Naive thymus-derived CD4-positive, alpha-beta T cell (primary cell): ENCODE data around the gene ATP11A. TPM values are rescaled to one million over a fixed set of nuclear protein-coding genes. Genes with fewer than 3 reads are reported as not detected.
A peak's percentile ranks its signal among the peaks of the same experiment; 100 is the strongest.
"Not testable (repeated sequence)": the region's sequence is repeated elsewhere in the genome, so short reads cannot be mapped to it uniquely, and the experiment has no call there.

ENCODE experiments used
- ATAC-seq: fragments of 150-1000 bp; cut with Tn5 transposase; 2 replicates; pipeline ENCODE4 v1.10.0; 2021; ENCODE audit warnings: mild to moderate bottlenecking, moderate library complexity
- CTCF ChIA-PET: fragments of 350-600 bp; sonication (Branson Sonifier 250); formaldehyde crosslinking; loops from one replicate; lab custom pipeline; 2021; ENCODE audit warnings: antibody characterized with exemption; lab: Charles Lee
- POLR2A ChIA-PET: fragments of 350-600 bp; sonication (Branson Sonifier 250); formaldehyde crosslinking; loops from one replicate; lab custom pipeline; 2021; ENCODE audit warnings: antibody characterized with exemption, inconsistent platforms; lab: Charles Lee
- DNase-seq, 9 donors: peaks; one replicate each; pipeline versions ENCODE4 v3.0.0 to v3.0.0-alpha.2; 2020 to 2022; ENCODE audit warnings: mixed read lengths in 1 of 9
- H3K27ac ChIP-seq: one replicate; pipeline ENCODE4 v1.7.0; 2013; ENCODE audit warnings: mild to moderate bottlenecking, low read depth, low read length, moderate library complexity
- H3K27me3 ChIP-seq, 2 donors: one replicate each; pipeline ENCODE4 v1.7.0; 2013; ENCODE audit warnings: low read length in 2 of 2, mild to moderate bottlenecking in 2 of 2, moderate library complexity in 2 of 2; ENCODE audit not compliant: control insufficient read depth in 2 of 2, insufficient read depth in 2 of 2
- H3K36me3 ChIP-seq, 3 experiments: 1 replicate in 2 of 3; 2 replicates in 1 of 3; pipeline ENCODE4 v1.7.0; 2013; ENCODE audit warnings: low read length in 3 of 3, mild to moderate bottlenecking in 3 of 3, moderate library complexity in 1 of 3; ENCODE audit not compliant: insufficient read depth in 3 of 3, control insufficient read depth in 2 of 3
- H3K4me1 ChIP-seq, 2 donors: one replicate each; pipeline ENCODE4 v1.7.0; 2013; ENCODE audit warnings: low read length in 2 of 2, mild to moderate bottlenecking in 2 of 2, moderate library complexity in 1 of 2; ENCODE audit not compliant: control insufficient read depth in 2 of 2, insufficient read depth in 2 of 2
- H3K4me3 ChIP-seq: 2 replicates; pipeline ENCODE4 v1.7.0; 2013; ENCODE audit warnings: mild to moderate bottlenecking, low read length
- H3K9me3 ChIP-seq, 3 experiments: 1 replicate in 2 of 3; 2 replicates in 1 of 3; pipeline ENCODE4 v1.7.0; 2013; ENCODE audit warnings: low read length in 3 of 3; ENCODE audit not compliant: control insufficient read depth in 2 of 3
- H3K27ac Mint-ChIP-seq, 9 donors: one replicate each; pipeline ENCODE4 v1.8.0; 2020 to 2022; ENCODE audit warnings: mixed read lengths in 9 of 9, mild to moderate bottlenecking in 8 of 9, moderate library complexity in 5 of 9, inconsistent platforms in 2 of 9
- H3K27me3 Mint-ChIP-seq, 5 donors: one replicate each; pipeline ENCODE4 v1.8.0; 2021 to 2022; ENCODE audit warnings: mixed read lengths in 5 of 5, mild to moderate bottlenecking in 1 of 5
- H3K36me3 Mint-ChIP-seq, 5 donors: one replicate each; pipeline ENCODE4 v1.8.0; 2020 to 2022; ENCODE audit warnings: mixed read lengths in 5 of 5, mild to moderate bottlenecking in 3 of 5, inconsistent platforms in 1 of 5
- H3K4me1 Mint-ChIP-seq, 7 donors: one replicate each; pipeline ENCODE4 v1.8.0; 2020 to 2022; ENCODE audit warnings: mixed read lengths in 7 of 7, mild to moderate bottlenecking in 3 of 7, inconsistent platforms in 1 of 7
- H3K4me3 Mint-ChIP-seq, 10 donors: one replicate each; pipeline ENCODE4 v1.8.0; 2020 to 2022; ENCODE audit warnings: mild to moderate bottlenecking in 10 of 10, mixed read lengths in 10 of 10, moderate library complexity in 6 of 10, inconsistent platforms in 2 of 10
- H3K9me3 Mint-ChIP-seq, 11 donors: one replicate each; pipeline ENCODE4 v1.8.0; 2020 to 2022; ENCODE audit warnings: mixed read lengths in 11 of 11, mild to moderate bottlenecking in 4 of 11, inconsistent platforms in 1 of 11, moderate library complexity in 1 of 11
- intact Hi-C, 2 donors: fragments of 100-400 bp; cut with micrococcal nuclease; formaldehyde crosslinking; loops; one replicate each; pipeline ENCODE4 v1.15.1; 2023
- polyA plus RNA-seq, 2 donors: library from polyadenylated mRNA; unstranded; fragments of 300-500 nt; fragmentation: Illumina TruSeq; gene quantifications; one replicate each; pipeline ENCODE4 v1.2.3, GENCODE V29; 2021
- total RNA-seq, 6 experiments: library from RNA in 5 of 6; stranded (reverse) in 5 of 6; gene quantifications; 1 replicate in 5 of 6; 2 replicates in 1 of 6; pipeline ENCODE4 v1.2.3 and lab custom pipeline; 2021 to 2026

The ATP11A gene
- total and polyA plus RNA-seq, 7 experiments from 2014 or later = 4.3 to 111 (median 58.5) TPM

DNA sequence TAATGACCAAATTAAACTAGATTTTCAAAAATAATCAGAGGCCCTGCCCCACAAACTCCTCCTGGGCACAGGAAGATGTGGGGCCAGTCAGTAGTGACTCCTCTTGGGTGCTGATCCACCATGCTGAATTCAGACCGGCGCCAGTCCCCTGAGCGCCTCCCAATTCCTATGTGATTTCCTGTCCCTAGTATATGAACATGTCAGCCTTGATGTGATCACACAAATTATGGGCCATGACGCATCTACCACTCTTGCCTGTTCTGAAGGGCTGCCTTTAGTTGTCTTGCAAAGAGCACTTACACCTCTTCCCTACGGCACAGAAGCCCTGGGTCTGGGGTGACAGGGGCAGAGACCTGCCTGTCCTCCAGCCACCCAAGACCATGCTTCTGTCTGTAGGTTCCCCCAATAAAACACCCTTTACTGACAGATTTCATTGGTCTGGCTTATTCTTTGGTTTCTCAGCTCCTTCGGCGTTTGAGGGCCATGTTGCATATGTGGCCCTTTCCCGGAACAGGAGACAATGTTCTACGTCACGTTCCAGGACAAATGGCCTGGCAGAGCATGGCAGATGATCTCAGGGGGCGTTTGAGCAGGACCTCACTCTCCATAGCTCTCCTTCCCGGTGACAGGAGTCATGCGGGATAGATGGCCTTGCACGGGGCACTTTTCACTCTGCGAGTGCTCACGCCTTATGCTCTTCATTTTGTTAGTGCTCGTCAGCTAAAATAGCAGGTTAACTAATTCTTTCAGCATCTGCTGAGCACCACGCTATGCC is 5.6 kb upstream of the ATP11A start:
- H3K4me3 Mint-ChIP-seq = no peak overlapping the region
- DNase-seq = no peak

DNA sequence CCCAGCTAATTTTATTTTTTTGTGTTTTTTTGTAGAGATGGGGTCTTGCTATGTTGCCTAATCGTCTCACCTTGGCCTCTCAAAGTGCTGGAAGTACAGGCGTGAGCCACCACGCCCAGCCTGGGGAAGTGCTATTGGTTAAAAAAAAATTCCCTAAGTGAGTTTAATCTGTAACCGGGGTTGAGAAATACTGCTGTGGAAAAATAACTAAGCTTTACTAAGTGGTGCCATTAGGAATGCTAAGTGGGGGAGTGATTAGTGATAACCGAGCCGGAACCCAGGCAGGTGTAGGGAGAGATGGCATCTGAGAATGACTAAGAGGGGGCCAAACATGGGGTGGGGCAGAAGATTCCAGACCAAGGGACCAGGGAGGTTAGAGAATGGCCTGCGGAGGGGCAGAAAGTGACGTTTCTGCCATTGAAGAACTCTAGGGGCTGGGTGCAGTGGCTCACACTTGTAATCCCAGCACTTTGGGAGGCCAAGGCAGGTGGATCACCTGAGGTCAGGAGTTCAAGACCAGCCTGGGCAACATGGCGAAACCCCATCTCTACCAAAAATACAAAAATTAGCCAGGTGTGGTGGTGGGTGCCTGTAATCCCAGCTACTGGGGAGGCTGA is 4.5 kb upstream of the ATP11A start:
- CTCF ChIA-PET, ATAC-seq, H3K4me3 ChIP-seq, H3K27me3 Mint-ChIP-seq, H3K27ac ChIP-seq, DNase-seq, POLR2A ChIA-PET, H3K4me3 Mint-ChIP-seq, H3K36me3 ChIP-seq, H3K9me3 Mint-ChIP-seq, H3K27me3 ChIP-seq, H3K9me3 ChIP-seq, H3K36me3 Mint-ChIP-seq: not testable (repeated sequence)
- H3K27ac Mint-ChIP-seq = peak overlapping the region in 1 of 9 donors; percentile 78
- H3K4me1 Mint-ChIP-seq = peaks cover 8 to 20% (median 15%) of the 10 kb centered on the region in 7 donors
- H3K4me1 ChIP-seq = peaks cover 10 to 13% of the 10 kb centered on the region in 2 donors
- intact Hi-C loops = loop anchor here in 1 of 2 donors (5.0 kb wide), 1 partner anchor 1978 kb away; the partner anchor contains the start of gene CARS2

More for the DNA sequence above, 5.6 kb upstream of the ATP11A start:
- H3K27ac Mint-ChIP-seq = peak overlapping the region in 1 of 9 donors; percentile 67
- Histone ChIP-seq H3K36me3 (no peaks in the 10 kb centered on the region), H3K9me3 (no peaks in the 10 kb centered on the region), H3K27ac (no peak overlapping the region), H3K4me3 (no peak overlapping the region), H3K27me3 (no peaks in the 10 kb centered on the region), H3K4me1 (peaks cover 10 to 11% of the 10 kb centered on the region in 2 donors)
- CTCF ChIA-PET = no interaction called here
- intact Hi-C loops = no loop called here
- peaks cover 0 to 2% (median 0%) of the 10 kb centered on the region in 5 donors for H3K36me3 Mint-ChIP-seq
- H3K27me3 Mint-ChIP-seq = peaks cover 0 to 2% (median 0%) of the 10 kb centered on the region in 5 donors
- POLR2A ChIA-PET = no interaction called here
- H3K9me3 Mint-ChIP-seq = no peaks in the 10 kb centered on the region
- peaks cover 8 to 20% (median 15%) of the 10 kb centered on the region in 7 donors for H3K4me1 Mint-ChIP-seq
- no peak for ATAC-seq

DNA sequence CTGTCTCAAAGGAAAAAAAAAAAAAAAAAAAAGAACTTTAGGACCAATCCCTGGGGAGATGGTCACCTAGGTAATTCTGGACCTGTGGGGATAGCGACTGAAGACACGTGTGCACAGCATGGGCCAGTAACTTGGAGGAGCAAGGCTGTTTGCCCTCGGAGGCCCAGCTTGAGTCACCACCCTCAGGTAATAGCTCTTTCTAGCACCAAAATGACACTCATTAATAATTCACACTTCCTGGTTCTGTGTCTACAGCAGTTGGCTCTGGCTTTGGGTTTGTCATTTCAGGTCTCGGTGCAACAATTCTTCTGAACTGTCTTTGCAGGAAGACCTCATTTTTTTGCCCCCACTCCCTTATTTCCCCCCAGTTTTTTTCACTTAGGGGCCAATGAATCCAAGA is 3.9 kb upstream of the ATP11A start:
- H3K27ac ChIP-seq = no peak overlapping the region
- H3K36me3 ChIP-seq = no peaks in the 10 kb centered on the region
- Mint-ChIP-seq H3K4me3 (no peak overlapping the region), H3K27me3 (peaks cover 0 to 2% (median 0%) of the 10 kb centered on the region in 5 donors), H3K9me3 (no peaks in the 10 kb centered on the region), H3K27ac (peak overlapping the region in 1 of 9 donors; percentile 13), H3K4me1 (peaks cover 10 to 20% (median 18%) of the 10 kb centered on the region in 7 donors), H3K36me3 (peaks cover 0 to 2% (median 0%) of the 10 kb centered on the region in 5 donors)
- intact Hi-C loops = loop anchor here in 1 of 2 donors (5.0 kb wide), 1 partner anchor 1979 kb away; the partner anchor contains the start of gene CARS2
- no peak overlapping the region for H3K4me3 ChIP-seq
- DNase-seq (no peak), ATAC-seq (no peak)
- ChIA-PET CTCF (no interaction called here), POLR2A (no interaction called here)
- H3K9me3 ChIP-seq = no peaks in the 10 kb centered on the region
- H3K27me3 ChIP-seq = no peaks in the 10 kb centered on the region
- peaks cover 10 to 13% of the 10 kb centered on the region in 2 donors for H3K4me1 ChIP-seq

DNA sequence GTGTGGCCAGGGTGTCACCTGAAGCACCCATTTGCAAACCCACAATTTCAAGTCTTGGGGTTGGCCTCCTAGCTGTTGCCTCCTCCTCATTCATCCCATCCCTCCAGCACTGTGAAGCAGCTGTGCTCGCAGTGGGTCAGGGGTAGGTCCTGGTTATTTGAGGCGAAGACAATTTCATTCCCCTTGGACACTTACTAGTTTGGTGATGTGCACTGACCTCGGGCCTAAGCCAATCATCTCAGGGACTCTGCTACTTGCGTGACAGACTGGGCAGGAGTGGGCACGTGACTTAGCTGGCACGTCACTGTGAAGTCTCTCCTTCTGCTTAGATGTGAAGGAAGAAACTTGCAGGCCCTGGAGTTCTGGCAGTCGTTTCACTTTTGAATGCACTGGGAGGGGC is 3.5 kb upstream of the ATP11A start:
- no peak overlapping the region for H3K27ac ChIP-seq
- no peaks in the 10 kb centered on the region for H3K27me3 ChIP-seq
- H3K4me1 Mint-ChIP-seq = peaks cover 12 to 23% (median 20%) of the 10 kb centered on the region in 7 donors
- no peak overlapping the region for H3K4me3 ChIP-seq
- ATAC-seq (no peak), DNase-seq (peak in 1 of 9 donors; percentile 15)
- intact Hi-C loops = loop anchor here in 1 of 2 donors (5.0 kb wide), 1 partner anchor 1979 kb away; the partner anchor contains the start of gene CARS2
- ChIA-PET POLR2A (no interaction called here), CTCF (no interaction called here)
- H3K9me3 Mint-ChIP-seq = no peaks in the 10 kb centered on the region
- peaks cover 10 to 14% of the 10 kb centered on the region in 2 donors for H3K4me1 ChIP-seq
- H3K27ac Mint-ChIP-seq = peak overlapping the region in 1 of 9 donors; percentile 13
- peaks cover 0 to 2% (median 0%) of the 10 kb centered on the region in 5 donors for H3K27me3 Mint-ChIP-seq
- no peaks in the 10 kb centered on the region for H3K36me3 ChIP-seq
- peaks cover 0 to 2% (median 0%) of the 10 kb centered on the region in 5 donors for H3K36me3 Mint-ChIP-seq
- H3K4me3 Mint-ChIP-seq = no peak overlapping the region
- H3K9me3 ChIP-seq = no peaks in the 10 kb centered on the region

DNA sequence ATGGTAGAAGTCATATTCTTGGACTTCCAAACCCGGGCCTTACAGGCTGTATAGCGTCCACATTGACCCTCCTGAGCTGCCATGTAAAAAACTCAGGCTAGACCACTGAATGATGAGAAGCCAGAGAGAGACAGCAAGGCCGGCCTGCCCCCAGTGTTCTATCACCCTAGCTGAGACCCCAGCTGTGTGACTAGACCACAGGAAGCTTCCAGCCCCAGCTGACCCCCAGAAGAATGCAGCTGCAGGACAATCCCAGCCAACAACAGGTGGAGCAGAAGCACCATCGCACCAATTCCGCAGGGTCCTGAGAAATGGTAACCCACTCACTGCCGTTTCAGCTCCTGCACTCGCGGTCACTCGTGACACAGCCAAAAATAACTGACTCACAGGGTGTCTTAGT is 2.9 kb upstream of the ATP11A start:
- H3K4me3 Mint-ChIP-seq = peak overlapping the region in 1 of 10 donors; percentile 89
- POLR2A ChIA-PET = no interaction called here
- DNase-seq (no peak), ATAC-seq (no peak)
- H3K36me3 Mint-ChIP-seq = peaks cover 0 to 2% (median 0%) of the 10 kb centered on the region in 5 donors
- no peak overlapping the region for H3K4me3 ChIP-seq
- peak overlapping the region in 4 of 9 donors; percentile 5 to 95 (median 52) for H3K27ac Mint-ChIP-seq
- no peaks in the 10 kb centered on the region for H3K9me3 Mint-ChIP-seq
- no peaks in the 10 kb centered on the region for H3K9me3 ChIP-seq
- intact Hi-C loops = loop anchor here in 1 of 2 donors (5.0 kb wide), 1 partner anchor 1980 kb away; the partner anchor contains the start of gene CARS2
- CTCF ChIA-PET = no interaction called here
- H3K27ac ChIP-seq = no peak overlapping the region
- peaks cover 14 to 17% of the 10 kb centered on the region in 2 donors for H3K4me1 ChIP-seq
- peaks cover 0 to 2% (median 0%) of the 10 kb centered on the region in 5 donors for H3K27me3 Mint-ChIP-seq
- H3K36me3 ChIP-seq = no peaks in the 10 kb centered on the region
- H3K27me3 ChIP-seq = no peaks in the 10 kb centered on the region
- peaks cover 18 to 29% (median 25%) of the 10 kb centered on the region in 7 donors for H3K4me1 Mint-ChIP-seq

DNA sequence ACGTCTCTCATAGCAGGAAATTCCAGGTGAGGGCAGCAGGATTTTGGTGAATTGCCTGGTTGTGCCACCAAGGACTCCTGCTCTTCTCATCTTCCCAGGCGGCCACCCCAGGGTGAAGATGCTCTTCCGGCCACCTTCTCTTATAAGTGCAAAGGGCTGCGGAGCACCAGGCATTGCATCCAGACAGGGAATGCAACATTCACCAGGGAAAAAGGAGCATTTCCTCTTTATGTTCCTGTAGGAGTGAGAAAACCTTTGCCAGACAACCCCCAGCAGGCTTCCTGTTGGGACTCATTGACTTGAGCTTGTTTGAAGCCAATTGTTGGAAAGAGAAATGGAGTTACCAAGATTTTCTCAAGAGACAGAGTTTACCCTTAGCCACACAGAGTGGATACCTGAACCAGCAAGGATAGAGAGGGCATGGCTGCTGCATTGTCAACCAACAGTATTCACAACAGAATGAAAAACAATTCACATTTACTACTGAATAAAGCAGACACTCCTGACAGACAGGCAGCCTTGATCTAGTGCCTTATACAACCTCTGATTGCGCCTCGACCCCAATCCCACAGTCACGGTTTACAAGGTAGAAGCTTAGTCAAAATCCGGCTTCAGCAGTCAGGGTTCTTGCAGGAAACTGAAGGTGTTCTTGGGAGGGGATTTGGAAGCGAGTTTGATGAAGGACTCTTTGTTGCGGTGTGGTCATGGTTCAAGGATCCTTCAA is 1.8 kb upstream of the ATP11A start:
- POLR2A ChIA-PET = interaction anchor here (0.7 kb wide), 1 partner anchor 47 kb away, joined by 3 read pairs; no protein-coding TSS in a partner anchor
- intact Hi-C loops = loop anchor here (2.0 to 5.0 kb wide), 4 partner anchors 13 to 1981 kb away; partner anchors contain the start of genes CARS2 (in 1 of the 2), CUL4A (in 1 of the 2) and PCID2 (in 1 of the 2)
- H3K27ac ChIP-seq = peak overlapping the region; percentile 88

More for the DNA sequence above, 1.8 kb upstream of the ATP11A start:
- no peaks in the 10 kb centered on the region for H3K9me3 ChIP-seq
- no peaks in the 10 kb centered on the region for H3K27me3 ChIP-seq
- peak overlapping the region; percentile 79 to 96 (median 90) for H3K27ac Mint-ChIP-seq
- peaks cover 0 to 2% (median 0%) of the 10 kb centered on the region in 5 donors for H3K36me3 Mint-ChIP-seq
- H3K4me1 ChIP-seq = peaks cover 15 to 17% of the 10 kb centered on the region in 2 donors
- ATAC-seq (no peak), DNase-seq (peak in 2 of 9 donors; percentile 1 to 12)
- no peaks in the 10 kb centered on the region for H3K9me3 Mint-ChIP-seq
- H3K4me3 ChIP-seq = peak overlapping the region; percentile 63
- peaks cover 0 to 2% (median 0%) of the 10 kb centered on the region in 5 donors for H3K27me3 Mint-ChIP-seq
- H3K4me1 Mint-ChIP-seq = peaks cover 28 to 39% (median 35%) of the 10 kb centered on the region in 7 donors
- CTCF ChIA-PET = no interaction called here
- H3K36me3 ChIP-seq = no peaks in the 10 kb centered on the region
- H3K4me3 Mint-ChIP-seq = peak overlapping the region; percentile 65 to 95 (median 86)
